HG03108 (cell line): ENCODE data around the gene ZNF425.
"Not testable (repeated sequence)": the region's sequence is repeated elsewhere in the genome, so short reads cannot be mapped to it uniquely, and the experiment has no call there.

ENCODE experiments used
- ATAC-seq: cut with Tn5 transposase; IDR thresholded peaks from one replicate; pipeline ENCODE4 v1.9.1; 2021; ENCODE audit warnings: moderate library complexity; ENCODE audit not compliant: unreplicated experiment

Gene ZNF425

DNA sequence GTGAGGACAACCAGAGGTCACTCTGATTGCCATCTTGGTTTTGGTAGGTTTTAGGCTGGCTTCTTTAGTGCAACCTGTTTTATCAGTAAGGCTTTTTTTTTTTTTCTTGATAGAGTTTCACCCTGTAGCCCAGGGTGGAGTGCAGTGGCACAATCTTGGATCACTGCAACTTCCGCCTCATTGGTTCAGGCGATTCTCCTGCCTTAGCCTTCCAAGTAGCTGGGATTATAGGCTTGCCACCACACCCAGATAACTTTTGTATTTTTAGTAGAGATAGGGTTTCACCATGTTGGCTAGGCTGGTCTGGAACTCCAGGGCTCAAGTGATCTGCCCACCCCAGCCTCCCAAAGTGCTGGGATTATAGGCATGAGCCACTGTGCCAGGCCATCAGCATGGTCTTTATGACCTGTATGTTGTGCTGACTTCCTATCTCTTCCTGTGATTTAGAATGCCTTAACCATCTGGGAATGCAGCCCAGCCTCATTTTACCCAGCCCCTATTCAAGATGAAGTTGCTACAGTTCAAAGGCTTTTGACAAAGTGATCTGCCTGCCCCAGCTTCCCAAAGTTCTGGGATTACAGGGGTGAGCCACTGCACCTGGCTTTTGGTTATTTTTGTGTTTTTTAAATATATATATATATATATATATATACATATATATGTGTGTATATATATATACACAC is 7.0 kb upstream of the ZNF425 start:
- no peak for ATAC-seq

DNA sequence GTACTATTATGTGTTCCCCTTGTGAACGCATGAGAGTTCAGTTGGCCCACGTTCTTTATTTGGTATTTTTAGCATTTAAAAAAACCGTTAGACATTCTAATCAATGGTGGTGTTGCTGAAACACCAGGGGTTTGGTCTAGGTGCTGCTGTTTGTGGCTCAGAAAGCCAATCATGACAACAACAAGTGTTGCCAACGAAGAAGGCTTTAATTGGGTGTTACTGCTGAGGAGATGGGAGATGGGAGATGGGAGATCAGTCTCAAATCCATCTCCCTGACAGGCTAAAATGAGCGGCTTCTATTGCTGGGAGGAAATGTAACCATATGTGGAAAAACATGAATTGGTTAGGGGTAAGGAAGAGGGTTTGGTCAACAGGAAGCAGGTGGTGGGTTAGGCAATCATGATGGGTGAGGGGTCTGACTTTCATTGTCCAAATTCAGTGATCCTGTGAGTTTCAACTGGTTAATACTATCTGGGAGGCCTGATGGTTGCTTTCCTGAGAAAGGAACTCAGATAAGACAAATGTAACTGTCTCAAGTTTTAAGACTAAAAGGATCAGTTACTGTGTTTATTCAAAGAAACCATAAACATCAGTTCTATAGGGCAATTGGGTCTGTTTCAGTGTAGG is 4.6 kb upstream of the ZNF425 start:
- ATAC-seq: no peak

DNA sequence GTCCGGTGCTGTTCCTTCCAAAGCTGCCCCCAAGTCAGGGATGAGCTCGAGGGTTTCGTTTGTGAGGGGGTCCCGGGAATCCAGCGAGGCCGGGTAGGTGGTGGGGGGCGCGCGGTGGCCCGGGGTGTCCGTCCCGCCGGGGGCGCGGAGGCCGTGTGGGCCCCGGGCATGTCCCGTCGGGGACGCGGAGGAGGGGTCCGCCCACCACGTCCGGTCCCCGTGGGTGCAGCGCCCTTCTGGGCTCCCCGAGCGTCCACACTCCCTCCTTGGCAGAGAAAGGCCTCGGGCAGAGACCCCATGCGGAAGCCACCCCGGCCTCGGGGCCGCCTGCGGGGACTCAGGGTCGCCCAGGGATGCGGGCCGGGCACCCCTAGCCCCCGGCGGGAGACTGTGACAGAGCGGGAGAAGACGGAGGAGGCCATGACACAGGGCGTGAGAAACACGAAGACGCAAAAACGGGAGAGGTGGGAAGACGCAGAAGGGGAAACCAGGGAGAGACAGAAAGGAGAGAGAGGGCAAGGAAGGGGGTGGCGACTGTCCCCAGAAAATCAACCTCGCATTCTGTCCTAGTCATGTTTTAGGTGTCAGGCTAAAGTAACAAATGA is 640 bp upstream of the ZNF425 start:
- peak; percentile 41 for ATAC-seq

DNA sequence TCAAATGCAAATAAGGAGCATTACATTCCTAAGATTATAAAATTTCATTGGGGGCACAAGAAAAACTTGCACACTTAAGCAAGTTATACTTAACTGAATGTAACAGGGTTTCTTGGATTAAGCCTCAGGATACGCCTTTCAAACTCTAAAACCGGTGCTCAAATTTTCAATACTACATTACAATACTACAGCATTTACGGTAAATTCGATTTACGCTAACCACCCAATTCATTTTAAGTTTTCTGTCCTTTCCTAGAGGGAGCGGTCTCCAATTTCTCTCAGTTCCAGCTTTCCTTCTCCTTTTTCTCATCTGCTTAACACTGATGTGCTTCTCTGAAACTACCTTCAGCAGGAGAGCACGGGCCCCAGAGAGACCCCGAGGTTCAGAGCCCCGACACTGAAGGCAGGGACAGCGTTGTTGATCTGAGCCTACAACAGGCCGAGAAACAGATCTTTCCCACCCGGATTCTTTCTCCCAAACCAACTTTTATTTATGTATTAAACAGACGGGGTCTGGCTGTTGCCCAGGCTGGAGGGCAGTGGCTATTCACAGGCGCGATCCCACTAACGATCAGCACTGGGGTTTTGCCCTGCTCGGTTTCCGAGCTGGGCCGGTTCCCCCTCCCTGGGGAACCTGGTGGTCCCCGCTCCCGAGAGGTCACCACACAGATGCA is 798 bp downstream of the ZNF425 start:
- no peak for ATAC-seq

DNA sequence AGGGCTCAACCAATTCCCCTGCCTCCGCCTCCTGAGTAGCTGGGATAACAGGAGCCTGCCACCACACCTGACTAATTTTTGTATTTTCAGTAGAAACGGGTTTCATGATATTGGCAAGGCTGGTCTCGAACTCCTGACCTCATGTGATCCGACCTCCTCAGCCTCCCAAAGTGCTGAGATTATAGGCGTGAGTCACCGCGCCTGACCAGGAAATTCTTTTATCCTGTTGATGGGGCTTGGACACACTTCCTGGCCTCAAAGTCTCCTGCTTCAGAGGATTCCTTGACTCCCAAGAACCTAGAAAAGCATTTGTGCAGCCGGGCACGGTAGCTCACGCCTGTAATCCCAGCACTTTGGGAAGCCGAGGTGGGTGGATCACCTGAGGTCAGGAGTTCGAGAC is 16.2 kb downstream of the ZNF425 start:
- no peak for ATAC-seq

DNA sequence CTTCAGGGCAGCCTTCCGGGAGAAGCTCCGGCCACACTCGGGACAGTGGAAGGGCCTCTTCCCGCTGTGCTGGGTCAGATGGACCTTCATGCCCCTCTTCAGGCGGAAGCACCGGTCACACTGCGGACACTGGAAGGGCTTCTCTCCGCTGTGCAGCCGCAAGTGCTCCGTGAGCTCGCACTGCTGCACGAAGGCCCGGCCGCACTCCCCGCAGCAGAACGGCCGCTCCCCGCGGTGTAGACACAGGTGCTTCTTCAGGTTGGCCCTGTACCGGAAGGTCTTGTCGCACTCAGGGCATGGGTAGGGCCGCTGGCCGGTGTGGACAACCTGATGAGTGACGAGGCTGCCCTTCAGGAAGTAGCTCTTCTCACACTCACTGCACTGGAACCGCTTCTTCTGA is 21.4 kb downstream of the ZNF425 start:
- ATAC-seq: no peak

DNA sequence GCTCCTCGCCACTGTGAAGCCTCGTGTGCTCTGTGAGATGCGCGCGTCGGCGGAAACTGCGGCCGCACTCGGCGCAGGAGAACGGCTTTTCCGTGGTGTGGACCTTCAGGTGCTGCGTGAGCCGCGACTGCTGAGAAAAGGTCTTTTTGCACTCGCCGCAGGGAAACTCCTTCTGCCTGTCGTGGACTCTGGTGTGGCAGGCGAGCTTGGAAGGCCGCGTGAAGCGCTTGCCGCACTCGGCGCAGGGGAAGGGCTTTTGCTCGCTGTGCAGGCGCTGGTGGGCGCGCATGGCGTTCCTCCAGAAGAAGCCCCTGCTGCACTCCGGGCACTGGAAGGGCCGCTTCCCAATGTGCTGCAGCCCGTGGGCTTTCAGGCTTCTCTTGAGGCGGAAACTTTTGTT is 21.9 kb downstream of the ZNF425 start:
- no peak for ATAC-seq

DNA sequence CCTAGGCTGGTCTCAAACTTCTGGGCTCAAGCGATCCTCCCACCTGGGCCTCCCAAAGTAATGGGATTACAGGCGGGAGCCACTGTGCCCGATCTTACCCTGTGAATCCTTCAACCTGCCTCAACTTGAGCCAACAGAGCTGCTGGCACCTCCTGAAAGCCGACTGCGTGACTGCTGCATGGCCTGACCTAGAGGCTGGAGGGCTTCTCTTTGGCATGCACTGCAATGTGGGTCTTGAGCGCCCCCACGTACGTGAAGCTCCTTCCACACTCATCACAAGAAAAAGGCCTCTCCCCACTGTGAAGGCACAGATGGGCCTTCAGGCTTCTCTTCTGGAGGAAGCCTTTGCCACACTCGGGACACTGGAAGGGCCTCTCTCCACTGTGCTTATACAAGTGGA is 22.7 kb downstream of the ZNF425 start:
- ATAC-seq: no peak

DNA sequence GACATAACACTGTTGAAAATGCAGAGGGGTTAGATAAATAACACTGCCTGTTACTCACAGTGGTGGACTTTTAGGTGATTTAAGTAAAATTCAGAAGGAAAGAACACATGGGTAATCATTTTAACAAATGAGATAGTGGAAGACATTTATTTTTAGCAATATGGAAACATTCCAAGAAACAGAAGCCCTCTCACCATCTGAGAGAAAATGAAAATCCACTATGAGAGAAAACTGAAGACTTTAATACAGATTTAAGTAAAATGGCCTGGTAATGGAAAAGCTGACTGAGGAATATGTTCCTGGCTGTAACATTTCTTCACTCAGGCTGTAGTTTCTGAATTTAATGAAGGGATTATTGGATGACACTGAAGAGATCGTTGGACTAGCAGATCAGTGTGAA is 23.5 kb downstream of the ZNF425 start:
- no peak for ATAC-seq

DNA sequence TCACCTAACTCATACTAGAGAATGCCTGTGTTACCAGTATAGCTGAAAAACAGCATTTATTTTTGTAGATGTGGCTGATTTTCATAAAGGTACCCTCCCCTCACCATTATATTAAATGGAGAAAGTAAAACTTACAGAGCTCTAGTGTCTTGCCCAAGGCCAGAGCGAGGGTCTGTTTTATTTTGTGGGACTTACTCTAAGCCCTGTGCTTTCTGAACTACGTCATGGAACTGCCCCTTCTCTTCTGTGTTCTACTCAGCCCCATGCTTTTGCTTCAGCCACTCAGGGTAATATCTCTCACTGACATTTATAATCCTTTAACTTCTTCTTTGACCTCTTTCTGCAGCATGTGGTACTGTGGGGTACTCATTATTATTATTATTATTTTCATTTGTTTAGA is 25.3 kb downstream of the ZNF425 start:
- no peak for ATAC-seq

DNA sequence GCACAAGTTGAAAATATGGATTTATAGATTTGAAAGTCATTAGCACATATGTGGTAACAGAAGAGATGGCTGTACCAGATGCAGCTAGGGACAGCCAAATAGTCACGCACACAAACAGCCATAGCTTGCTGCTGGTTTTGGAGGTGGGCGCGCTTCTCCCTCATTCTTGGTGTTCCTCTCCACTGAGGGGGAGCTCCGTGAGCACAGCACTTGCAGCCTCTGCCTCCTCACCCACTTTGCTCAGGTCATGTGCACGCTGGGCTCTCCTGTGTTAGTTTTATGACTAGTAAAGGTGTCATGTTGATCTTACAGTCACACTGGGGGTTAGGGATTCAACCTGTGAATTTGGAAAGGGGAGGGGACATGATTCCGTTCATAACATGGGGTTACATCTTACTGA is 27.1 kb downstream of the ZNF425 start:
- no peak for ATAC-seq

DNA sequence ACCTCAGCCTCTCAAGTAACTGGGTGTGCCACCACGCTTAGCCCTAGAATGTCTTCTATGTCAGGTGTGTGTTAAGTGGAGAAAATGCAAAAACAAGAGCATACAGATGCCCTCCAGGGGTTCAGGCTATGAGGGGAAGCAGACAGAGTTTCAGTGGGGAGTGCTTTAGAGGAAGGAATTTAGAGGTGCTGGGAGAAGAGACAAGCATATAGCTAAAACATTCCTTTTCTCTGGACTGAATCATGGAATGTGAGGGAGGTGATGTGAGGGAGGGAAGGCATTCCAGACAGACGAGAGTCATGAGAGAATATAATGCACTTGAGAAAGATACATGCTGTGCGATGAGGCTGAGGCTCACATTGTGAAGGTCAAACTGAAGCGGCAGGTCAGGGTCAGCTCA is 29.0 kb downstream of the ZNF425 start:
- ATAC-seq: no peak

DNA sequence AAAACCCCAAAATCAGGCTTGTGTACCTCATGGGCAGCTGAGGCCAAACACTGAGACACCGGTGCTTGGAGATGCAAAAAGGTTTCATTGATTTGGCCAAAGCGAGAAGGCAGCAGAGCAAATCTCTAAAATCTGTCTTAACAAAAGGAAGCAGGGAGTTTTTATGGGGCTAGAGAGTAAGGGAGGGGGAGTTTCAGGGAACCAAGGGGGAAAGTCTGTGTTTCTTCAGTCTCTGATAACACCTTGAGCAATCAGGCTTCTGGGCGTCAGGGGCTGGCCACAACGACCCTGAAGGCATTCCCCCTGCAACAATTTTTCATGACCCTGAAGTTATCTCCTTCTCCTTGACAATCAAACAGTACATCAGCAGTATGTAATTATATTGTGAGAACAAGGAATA is 32.9 kb downstream of the ZNF425 start:
- no peak for ATAC-seq

DNA sequence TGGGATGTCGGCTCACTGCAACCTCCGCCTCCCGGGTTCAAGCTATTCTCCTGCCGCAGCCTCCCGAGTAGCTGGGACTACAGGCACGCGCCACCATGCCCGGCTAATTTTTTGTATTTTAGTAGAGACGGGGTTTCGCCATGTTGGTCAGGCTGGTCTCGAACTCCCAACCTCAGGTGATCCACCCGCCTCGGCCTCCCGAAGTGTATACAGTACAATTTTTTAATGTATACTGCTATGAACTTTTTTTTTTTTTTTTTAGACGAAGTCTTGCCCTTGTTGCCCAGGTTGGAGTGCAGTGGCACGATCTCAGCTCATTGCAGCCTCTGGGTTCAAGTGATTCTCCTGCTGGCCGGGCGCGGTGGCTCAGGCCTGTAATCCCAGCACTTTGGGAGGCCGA is 33.9 kb downstream of the ZNF425 start:
- ATAC-seq: not testable (repeated sequence)

DNA sequence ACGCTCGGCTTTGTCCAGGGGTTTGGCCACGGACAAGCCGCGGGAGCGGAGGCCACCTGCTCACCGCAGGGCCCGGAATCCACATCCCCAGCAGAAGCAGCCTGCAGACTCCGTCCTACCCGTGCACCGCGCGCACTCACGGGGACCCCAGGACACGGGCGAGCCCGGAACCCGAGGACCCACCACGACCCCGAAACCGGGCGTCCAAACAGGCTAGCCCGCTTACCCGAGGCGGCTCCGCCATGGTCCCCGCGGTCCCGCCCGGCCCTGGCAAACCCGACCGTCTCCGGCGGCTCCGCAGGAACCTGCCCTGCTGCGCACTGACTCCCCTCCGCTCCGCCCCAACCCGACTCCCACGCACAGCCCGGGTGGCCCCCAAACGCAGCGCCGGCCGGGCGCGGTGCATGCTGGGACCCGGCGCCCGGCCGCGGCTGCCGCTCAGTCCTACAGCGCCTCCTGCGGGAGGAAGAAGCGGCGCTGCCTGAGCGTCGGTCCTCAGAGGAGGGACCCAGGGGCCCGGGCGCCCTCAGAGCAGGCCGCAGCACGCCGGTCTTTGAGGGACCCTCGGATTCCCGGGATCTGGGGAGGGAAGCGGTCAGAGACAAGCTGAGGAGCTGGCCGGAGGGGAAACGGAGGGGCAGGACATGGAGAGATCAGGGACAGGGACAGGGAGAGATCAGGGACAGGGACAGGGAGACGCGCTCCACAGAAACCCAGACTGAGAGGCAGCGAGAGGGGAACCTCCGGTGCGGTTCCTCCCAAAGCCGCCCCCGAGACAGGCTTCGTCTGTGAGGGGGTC is 35.5 kb downstream of the ZNF425 start, which contains the start of gene ZNF786:
Gene ZNF786, minus strand, starts transcription at position 322 of the 799 bp plus-strand sequence. Its CDS starts 78 bp downstream, at position 244.
- ATAC-seq: peak; percentile 78

DNA sequence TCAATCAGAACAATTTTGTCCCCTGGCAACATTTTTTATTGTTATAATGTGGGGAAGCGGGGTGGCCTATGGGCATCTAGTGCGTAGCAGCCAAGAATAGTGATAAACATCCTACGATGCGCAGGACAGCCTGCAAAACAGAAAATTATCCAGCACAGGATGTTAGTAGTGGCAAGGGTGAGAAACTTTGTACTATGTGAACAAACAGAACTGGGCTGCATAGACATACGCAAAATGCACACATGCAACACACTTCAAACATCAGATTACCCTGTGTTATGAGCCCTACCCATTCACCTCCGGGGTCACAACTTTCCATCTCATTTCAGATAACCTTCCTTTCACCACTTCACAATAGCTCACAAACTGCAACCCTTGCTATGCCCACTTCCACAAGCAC is 38.7 kb downstream of the ZNF425 start:
- ATAC-seq: no peak

DNA sequence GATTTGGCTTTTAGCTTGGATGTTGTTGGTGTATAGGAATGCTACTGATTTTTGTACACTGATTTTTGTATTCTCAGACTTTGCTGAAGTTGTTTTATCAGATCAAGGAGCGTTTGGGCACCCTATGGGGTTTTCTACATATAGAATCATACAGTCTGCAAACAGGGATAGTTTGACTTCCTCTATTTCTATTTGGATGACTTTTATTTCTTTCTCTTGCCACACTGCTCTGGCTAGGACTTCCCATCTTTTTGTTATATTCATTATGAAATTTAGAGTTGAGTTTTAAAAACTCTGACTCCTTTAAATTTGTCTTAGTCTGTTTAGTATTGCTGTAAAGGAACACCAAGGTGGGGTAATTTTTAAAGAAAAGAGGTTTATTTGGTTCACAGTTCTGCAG is 40.3 kb downstream of the ZNF425 start:
- ATAC-seq: no peak

DNA sequence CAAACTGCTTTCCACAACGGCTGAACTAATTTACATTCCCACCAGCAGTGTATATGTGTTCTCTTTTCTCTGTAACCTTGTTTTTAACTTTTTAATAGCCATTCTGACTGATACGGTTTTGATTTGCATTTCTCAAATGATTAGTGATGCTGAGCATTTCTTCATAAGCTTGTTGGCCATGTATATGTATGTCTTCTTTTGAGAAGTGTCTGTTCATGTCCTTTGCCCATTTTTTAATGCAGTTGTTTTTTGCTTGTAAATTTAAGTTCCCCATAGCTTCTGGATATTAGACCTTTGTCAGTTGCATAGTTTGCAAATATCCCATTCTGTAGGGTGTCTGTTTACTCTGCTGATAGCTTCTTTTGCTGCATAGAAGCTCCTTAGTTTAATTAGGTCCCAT is 41.7 kb downstream of the ZNF425 start:
- no peak for ATAC-seq

DNA sequence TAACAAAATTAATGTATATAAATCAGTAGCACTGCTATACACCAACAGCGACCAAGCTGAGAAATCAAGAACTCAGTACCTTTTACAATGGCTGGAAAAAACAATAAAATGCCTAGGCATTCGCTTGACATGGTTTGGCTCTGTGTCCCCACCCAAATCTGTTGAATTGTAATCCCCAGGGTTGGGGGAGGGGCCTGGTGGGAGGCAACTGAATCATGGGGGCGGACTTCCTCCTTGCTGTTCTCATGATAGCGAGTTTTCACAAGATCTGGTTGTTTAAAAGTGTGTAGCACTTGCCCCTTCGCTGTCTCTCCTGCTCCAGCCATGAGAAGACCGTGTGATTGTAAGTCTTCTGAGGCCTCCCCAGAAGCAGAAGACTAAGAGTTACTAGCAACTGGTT is 44.2 kb downstream of the ZNF425 start:
- ATAC-seq: no peak

DNA sequence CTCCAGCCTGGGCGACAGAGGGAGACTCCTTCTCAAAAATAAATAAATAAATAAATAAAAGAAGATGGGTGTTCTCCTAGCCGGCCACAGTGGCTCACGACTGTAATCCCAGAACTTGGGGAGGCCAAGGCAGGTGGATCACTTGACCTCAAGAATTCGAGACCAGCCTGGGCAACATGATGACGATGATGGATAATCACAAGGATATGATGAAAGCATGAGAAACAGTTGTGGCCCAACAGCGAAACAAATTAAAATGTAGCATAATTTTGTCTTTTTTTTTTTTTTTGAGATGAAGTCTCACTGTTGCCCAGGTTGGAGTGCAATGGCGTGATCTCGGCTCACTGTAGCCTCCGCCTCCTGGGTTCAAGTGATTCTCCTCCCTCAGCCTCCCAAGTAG is 48.5 kb downstream of the ZNF425 start:
- ATAC-seq: no peak

DNA sequence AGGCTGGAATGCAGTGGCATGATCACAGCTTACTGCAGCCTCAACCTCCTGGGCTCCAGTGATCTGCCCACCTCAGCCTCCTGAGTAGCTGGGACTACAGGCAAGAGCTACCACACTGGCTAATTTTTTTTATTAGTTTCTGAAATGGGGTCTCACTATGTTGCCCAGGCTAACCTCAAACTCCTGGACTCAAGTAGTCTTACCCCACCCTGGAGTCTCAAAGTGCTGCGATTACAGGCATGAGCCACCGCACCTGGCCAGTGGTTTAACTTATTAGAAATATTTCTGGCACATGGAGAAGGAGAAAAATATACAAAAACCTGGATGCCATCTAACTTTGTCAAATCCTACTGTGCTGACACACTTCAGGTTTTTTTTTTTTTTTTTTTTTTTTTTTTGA is 50.8 kb downstream of the ZNF425 start:
- ATAC-seq: no peak
